GM12874 (cell line): ENCODE results near the gene PTPRZ1.

Source experiments
- TF ChIP-seq, protein P1 (sequence below): IDR thresholded peaks from 2 replicates; pipeline ENCODE4 v1.5.1; 2011; ENCODE audit warnings: low read depth, mild to moderate bottlenecking, control low read depth, low read length, moderate library complexity; ENCODE audit not compliant: insufficient read depth

PTPRZ1 gene

GRCh38 chr7:121914676-121915279 is 41.8 kb downstream of the PTPRZ1 start:
- TF ChIP-seq, protein P1, sequence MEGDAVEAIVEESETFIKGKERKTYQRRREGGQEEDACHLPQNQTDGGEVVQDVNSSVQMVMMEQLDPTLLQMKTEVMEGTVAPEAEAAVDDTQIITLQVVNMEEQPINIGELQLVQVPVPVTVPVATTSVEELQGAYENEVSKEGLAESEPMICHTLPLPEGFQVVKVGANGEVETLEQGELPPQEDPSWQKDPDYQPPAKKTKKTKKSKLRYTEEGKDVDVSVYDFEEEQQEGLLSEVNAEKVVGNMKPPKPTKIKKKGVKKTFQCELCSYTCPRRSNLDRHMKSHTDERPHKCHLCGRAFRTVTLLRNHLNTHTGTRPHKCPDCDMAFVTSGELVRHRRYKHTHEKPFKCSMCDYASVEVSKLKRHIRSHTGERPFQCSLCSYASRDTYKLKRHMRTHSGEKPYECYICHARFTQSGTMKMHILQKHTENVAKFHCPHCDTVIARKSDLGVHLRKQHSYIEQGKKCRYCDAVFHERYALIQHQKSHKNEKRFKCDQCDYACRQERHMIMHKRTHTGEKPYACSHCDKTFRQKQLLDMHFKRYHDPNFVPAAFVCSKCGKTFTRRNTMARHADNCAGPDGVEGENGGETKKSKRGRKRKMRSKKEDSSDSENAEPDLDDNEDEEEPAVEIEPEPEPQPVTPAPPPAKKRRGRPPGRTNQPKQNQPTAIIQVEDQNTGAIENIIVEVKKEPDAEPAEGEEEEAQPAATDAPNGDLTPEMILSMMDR: no peak

DNA sequence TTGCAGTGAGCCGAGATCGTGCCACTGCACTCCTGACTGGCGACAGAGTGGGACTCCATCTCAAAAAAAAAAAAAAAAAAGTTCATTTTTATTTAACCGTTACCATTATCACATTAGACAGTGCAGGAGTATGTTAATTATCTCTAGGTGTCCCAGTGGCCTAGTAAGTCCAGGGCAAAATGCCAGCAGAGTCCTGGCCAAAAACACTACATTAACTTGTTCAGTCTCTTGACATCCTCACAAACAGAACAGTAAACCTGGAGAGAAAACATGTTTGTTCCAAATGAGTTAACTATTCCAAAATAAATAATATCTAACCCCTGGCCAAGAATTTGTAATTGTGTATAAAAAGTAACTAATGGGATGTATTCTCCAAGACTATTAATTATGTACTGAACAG is 43.2 kb downstream of the PTPRZ1 start:
- TF ChIP-seq, protein P1: no peak

- TF ChIP-seq, protein P1: no peak
Observed at GRCh38 chr7:121919986-121920385, 47.0 kb downstream of the PTPRZ1 start.

GRCh38 chr7:121924269-121925186 is 51.6 kb downstream of the PTPRZ1 start:
- TF ChIP-seq, protein P1: no peak

DNA sequence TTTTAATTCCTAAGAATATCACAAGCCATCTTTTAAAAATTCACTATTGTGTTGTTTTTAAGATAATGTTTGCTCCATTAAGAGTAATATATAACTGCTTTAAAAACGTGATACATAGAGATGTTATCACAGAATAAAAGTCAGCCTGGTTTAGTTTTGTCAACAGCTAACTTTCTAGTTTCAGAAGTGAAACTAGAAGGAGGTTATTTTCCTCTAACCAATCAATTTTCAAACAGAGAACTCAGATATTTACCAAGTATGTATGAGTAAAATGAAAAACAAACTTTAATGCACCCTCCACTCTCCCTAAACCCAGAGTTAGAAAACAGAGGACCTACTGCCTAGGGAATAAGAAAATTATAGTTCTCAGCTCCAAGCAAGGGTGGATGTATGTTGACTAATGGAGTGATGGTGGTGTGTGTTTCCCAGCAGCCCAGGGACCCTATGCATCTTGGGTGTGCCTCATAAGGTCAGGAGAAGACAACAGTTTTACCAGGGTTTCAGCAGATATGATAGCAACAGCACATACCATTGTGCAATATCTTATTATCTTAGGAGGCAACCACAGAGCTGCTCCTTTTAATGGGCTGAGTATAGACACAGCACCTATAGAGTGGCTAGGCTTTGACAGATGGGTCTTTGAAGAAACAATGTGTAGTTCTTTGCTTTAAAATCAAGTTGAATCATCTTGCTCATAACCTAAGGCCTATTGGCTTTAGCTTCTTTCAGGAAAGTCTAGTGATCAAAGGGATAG is 58.4 kb downstream of the PTPRZ1 start:
- TF ChIP-seq, protein P1: no peak

GRCh38 chr7:121932768-121933167 is 59.8 kb downstream of the PTPRZ1 start:
- TF ChIP-seq, protein P1: no peak
